GM21381 (cell line): Measurements from ENCODE around the gene VPS41.

Experiments used
- ATAC-seq: cut with Tn5 transposase; IDR thresholded peaks from one replicate; pipeline ENCODE4 v1.9.1; 2021; ENCODE audit warnings: mild to moderate bottlenecking, moderate library complexity; ENCODE audit not compliant: unreplicated experiment

VPS41 gene

DNA sequence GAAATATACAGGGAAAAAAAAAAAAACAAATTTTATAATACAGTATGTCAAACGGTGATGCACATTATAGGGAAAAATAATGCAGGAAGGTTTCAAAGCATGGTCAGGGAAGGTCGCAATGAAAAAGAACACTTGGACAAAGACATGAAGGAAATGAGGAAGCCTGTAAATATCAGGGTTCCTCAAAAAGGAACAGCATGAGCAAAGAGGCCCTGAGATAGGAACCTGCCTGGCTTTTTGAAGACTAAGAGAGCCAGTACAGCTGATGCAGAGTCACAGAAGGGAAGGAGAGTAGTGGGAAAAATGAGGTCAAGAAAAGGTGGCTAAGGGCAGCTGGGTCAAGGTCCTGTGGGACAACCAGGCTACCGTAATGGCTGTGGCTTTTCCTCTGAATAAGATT lies 1.9 kb downstream of the VPS41 start:
- ATAC-seq: no peak

DNA sequence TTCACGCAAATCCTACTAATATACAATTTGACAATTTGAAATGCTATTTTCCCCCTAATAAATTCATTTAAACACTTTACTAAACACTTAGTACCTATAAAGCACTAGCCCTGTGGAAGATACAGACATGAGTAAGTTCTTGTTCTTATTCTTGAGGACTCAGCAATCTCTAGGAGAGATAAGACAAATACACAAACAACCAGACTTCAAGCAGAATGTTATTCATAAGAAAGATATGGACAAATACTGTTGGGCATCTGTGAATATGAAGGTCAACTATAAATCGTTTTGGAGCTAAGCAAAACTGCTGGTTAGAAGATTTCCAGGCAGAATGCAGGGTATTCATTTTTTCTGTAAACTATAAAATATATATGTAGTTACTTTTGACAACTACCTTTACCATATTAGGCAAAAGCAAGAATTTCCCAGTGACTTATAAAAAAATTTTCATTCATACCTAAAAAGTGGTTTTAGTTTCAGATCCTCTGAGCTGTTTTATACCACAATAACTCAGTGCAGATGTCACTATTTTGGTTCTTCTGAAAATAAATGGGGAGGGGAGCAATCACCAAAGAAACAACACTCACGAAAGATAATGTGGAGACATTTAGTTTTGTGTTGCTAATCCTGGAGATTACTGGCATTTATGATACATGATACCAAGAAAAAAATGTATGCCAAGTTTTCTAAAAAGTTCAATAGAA lies 3.8 kb downstream of the VPS41 start:
- peak; percentile 36 for ATAC-seq

DNA sequence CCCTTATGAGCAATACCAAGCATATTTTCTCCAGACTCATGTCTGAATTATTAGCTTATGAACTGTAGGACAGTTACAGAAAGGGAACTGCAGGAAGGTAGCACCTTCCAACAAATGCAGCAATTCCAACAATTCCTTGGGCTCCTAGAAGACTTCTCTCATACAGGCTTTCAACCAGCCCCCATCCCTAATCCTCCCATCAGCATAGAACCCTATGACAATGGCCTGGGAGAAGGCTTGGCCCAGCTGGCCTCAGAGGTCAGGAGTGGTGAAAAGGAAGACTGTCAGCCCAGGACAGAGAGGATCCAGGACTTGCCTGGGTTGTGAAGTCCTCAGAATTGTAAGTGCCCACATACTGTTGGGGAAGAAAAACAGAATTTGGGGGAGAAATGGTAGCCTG lies 5.9 kb downstream of the VPS41 start:
- no peak for ATAC-seq

DNA sequence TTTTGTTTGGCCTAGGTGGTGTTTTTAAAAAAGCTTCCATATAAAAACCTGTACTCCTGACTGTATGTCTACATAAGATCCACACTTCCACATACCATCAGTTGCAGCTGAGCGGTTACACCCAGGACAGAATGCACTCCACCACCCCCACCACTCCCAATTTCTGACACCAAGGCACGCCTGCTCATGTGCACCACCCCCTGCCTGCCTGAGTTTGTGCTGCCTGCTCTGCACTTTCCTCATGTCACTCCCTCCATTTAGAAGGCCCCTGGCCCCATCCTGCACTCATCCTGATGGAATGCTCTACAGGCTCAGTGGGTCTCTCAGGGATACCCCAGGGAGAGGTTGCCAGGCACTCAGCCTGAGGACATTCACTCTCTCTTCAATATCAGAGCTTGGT lies 6.5 kb downstream of the VPS41 start:
- no peak for ATAC-seq

DNA sequence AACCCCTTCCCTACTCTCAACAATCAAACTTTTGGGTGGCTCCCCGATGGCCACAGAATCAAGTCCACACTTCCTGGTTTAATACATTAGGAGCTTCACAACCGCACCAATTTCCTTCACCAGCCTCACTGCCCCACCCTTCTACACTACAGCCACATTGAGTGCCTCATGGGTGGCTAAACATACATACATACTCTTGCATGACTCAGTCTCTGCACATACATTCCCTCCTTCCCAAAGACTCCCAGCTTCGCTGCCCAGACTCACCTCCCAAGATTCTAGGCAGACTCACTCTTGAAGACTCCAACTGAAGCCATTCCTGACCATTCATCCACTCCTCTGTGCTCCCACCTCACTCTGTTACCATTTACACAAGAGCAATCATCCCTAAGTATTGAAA lies 15.9 kb downstream of the VPS41 start:
- no peak for ATAC-seq

DNA sequence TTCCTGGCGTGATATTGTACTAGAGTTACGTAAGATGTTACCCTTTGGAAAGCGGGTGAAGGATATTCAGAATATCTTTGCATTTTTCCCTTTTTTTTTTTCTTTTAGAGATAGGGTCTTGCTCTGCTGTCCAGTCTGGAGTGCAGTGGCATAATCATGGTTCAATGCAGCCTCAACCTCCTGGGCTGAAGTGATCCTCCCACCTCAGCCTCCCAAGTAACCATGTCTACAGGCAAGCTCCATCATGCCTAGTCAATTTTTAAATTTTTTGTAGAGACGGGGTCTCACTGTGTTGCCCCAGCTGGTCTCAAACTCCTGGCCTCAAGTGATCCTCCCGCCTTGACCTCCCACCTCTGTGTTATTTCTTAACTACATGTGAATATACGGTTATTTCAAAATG lies 18.4 kb downstream of the VPS41 start:
- ATAC-seq: no peak

DNA sequence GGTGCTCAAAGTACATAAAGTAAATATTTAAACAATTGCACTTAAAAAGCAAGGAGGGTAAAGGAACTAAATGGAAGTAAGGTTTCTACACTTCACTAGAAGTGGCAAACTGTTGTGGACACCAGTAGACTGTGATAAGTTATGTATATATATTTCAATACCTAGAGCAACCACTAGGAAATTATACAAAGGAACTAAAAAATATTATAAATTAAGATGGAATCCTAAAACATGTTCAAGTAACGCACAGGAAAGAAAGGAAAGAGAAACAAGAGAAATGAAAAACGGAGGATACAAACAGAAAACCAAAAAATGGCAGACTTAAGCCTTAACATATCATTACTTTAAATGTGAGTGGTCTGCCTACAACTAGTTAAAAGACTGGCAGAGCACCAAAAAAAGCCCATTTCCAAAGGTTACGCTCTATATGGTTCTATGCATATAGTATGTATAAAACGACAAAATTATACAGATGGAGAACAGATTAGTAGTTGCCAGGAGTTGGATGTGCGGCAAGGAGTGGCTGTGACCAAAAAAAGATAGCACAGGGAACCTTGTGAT lies 19.0 kb downstream of the VPS41 start:
- no peak for ATAC-seq

DNA sequence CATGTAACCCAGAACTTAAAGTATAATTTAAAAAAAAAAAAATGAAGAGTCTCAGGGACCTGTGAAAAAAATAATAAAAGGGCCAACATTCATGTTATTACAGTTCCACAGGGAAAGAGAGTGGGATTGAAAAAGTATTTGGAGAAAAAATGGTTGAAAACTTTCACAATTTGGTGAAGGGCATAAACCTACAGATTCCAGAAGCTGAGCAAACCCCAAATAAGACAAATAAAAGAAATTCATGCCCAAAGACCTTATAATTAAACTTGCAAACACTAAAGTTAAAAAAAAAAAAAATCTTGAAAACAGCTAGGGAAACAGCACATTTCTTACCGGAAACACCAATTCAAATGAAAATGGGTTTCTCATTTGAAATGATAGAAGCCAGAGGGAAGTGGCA lies 19.9 kb downstream of the VPS41 start:
- ATAC-seq: no peak

DNA sequence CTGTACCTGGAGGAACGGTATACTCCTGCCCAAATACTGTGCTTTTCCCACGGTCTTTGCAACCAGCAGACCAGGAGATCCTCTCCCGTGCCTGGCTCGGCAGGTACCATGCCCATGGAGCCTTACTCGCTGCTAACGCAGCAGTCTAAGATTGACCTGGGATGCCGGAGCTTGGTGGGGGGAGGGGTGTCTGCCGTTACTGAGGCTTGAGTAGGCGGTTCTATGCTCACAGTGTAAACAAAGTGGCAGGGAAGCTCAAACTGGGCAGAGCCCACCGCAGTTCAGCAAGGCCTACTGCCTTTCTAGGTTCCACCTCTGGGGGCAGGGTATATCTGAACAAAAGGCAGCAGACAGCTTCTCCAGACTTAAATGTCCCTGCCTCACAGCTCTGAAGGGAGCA lies 22.7 kb downstream of the VPS41 start:
- no peak for ATAC-seq

DNA sequence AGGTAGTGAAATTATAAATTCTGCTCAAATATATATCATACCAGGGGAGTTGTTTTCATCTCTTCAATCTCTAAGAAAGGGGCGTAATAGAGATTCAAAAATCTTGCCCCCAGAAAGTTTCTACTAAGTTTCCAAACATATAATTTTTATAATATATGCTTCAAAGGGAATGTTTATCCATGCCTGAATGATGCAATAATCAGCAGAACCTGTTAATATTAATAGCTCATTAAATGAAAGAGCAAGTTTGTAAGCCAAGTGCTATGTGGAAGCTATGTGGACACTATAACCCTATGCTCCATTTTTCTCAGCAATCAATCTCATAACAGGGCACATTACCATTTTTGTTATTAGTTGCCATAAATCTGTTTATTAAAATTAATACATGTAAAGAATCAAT lies 25.3 kb downstream of the VPS41 start:
- no peak for ATAC-seq

DNA sequence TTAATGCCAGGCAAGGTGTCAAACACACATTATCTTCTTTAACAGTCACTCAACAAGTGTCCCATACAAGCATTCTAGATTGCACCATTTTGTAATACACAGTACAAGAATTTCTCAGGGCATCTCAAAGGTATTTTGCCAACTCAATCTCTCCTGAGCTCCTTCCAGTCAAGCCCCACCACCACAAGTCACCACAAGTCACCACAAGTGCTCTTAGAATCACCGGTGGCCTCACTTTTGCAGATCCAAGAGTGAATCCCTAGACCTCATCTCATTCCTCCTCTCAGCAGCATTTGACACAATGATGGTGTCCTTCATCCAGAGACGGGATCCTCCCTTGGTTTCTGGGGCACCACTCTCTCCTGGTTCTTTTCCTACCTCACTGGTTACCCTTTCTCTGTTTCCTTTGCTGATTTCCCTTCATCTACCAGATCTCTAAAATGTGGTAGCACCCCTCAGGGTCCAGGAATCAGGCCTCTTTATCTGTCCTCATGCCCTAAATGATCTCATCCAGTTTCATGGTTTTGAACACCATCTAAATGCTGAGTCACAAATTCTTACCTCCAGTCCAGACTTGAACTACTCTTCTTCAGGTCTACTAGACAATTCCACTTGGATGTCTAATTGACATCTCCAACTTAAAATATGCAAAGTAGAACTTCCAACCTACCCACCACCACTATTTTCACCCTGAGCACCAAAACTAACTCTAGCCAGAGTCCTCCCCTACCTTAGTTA lies 26.9 kb downstream of the VPS41 start:
- no peak for ATAC-seq

DNA sequence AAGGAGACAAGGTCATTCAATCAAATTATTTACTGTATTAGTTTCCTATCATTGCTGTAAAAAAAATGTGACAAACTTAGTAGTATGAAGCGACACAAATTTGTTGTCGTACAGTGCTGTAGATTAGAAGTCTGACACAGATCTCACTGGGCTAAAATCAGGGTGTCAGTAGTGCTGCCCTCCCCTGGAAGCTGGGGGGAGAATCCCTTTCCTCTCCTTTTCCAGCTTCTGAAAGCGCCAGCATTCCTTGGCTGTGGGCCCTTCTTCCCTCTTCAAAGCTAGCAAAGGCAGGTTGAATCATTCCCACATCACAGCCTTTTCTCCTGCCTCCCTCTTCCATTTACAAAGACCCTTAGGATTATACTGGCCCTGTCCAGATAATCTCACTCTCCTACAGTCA lies 28.0 kb downstream of the VPS41 start:
- no peak for ATAC-seq

DNA sequence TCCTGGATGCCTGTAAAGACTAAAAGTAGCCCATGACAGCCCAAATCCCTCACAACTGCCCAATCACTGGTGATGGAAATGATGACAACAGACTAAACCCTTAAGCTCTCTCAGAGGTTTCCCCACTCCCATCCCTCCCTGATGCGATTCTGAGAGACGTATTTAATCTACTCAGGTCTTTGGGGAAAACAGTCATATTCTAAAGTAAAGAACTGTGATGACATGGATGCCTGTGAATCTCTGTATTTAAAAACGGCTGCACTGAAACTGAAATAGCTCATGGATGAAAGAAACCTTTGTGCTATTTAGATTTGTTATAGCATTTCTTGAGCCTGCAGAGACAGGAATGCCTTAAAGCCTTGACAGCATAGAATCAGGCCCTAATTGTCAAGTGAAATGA lies 28.5 kb downstream of the VPS41 start:
- no peak for ATAC-seq

DNA sequence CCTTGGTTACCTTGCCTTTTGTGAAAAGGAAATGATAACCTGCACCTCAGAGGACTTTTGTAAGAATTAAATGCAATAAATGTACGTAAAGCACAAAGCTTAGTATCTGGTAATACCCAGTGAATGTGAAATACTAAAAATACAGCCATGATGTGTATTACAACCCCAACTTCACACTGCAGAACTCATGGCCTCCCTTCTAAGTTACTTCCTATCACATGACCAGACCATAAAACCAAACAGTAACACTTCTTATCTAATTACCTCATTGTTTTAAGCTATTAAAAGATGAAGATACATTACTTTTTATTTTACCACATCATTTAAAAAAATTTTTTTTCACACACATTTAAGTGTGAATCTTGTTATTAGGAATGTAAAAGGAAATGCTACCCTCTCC lies 29.0 kb downstream of the VPS41 start:
- no peak for ATAC-seq

DNA sequence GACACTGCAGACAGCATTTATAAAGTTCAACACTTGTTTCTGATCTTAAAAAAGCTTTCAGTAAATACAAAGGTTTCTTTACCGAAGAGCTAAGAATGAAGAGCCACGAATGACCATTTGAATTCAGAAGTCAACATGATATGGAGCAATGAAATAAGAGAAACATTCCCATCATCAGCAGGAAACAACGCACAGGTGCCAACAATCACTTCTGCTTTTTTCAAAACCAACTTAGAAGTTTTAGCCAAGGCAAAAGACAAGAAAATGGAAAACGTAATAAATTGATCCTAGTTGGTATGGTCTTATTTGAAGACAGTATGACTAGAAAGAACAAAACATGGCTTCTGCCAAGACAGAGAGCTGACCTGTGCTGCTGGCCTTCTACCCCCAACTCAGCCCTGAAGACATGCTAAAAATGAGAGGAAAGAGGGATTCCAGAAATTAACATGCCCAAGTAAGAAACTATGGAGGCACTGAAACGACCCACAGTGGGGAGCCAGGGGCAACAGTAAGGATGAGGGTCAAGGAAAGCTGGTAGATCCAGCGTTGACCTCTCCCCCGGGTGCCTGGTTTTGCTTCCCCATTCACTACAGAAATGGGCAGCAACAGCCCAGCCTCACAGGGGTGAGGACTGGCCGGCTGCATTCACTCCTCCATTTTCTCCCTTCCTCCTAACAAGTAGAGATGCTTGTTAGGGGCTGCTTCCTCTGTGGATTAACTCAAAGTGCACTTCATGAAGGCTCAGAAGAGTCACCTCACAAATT lies 30.1 kb downstream of the VPS41 start:
- no peak for ATAC-seq

DNA sequence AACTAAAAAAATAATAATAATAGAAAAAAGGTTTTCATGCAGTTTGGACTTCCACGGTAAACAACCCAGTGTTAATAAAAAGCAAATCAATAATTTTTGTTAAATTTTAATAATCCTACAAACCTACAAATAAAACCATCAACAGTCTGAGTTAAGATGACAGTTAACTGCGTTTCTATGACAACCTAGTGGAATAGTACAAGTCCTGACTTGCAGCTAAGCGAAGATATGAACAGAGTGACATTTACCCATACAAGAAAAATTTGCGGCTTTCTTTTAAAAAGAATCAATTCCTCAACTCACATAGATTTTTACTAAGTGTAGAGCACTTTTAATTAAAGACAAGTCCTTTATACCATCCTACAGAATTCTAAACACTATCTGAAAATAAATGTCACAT lies 35.6 kb downstream of the VPS41 start:
- ATAC-seq: no peak

DNA sequence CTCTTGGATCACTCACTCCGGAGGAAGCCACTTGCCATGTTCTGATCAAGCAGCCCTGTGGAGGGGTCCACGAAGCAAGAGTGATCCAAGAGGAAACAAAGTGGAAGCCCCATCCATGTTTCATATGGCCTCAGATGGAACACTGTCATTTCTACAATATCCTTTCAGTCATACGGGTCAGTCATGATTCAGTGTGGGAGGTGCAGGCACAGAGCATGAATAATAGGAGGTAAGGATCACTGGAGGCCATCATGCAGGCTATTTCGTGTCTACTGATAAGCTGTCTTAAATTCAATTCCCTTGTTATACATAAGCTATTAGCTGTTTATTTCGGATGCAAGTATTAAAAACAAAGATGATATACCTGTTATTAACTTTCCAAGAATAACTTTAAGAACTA lies 36.8 kb downstream of the VPS41 start:
- ATAC-seq: no peak

DNA sequence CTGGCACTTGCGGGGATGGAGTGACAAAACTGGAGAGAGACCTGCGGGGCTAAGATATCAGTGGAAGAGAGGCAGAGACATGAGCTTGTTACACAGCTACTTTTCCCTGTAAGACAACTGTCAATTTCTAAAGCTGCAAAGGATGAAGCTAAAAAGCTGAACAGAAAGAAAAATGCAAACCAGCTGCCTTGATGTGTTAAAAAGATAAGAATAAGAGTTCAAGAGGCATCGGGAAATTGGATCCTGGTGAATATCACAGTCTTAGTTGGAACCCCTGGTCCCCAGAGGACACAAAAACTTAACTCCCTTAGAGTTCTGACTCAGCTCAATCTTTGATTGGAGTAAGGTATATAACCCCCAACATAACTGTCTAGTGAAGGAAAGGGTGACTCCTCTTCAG lies 38.8 kb downstream of the VPS41 start:
- no peak for ATAC-seq

DNA sequence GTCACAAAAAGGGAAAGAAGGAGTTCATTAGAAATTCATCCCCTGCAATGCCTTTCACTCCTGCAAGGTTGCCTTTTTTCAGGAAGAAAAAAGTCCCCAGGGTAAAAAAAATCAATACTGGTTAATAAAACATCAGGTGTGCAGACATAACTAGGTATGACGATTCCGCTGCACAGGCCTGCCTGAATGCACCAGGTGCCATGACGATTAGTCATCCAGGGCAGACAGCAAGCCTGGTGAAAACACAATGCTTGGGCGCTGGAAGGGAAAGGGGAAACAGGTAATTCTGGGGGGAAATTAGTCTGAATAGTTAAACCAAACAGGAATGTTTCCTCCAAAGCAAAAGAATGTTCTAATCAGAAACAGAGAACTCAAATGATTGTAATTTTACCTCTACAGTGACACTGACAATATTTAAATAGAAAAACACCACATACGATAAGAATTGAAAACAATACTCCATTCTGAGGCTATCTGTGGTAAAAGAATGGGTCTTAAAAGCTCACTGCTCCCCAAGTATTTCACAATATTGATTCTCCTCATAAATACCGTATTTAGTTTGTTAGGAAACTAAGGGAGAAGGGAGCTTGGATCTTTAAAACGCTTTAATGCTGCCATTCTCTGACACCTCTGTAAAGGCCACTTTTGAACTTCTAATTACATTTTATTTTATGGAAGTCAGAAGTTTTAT lies 45.2 kb downstream of the VPS41 start:
- ATAC-seq: no peak

DNA sequence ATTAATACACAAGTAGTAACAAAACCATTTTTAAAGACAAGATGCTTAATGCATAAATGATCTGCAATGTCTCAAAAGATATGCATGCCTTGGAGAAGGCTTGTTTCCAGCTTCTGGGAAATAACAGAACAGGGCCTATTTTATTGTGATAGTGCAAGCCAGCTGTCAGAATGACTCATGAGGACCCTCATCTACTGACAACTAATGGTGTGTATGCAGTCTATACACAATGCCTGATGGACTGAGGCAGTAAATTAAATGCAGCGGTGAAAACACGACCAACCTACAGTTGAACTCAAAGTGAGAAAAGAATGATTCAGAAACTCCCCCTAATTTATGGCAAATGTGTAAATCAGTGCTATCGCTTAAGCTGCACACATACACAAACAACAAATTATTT lies 46.3 kb downstream of the VPS41 start:
- no peak for ATAC-seq

DNA sequence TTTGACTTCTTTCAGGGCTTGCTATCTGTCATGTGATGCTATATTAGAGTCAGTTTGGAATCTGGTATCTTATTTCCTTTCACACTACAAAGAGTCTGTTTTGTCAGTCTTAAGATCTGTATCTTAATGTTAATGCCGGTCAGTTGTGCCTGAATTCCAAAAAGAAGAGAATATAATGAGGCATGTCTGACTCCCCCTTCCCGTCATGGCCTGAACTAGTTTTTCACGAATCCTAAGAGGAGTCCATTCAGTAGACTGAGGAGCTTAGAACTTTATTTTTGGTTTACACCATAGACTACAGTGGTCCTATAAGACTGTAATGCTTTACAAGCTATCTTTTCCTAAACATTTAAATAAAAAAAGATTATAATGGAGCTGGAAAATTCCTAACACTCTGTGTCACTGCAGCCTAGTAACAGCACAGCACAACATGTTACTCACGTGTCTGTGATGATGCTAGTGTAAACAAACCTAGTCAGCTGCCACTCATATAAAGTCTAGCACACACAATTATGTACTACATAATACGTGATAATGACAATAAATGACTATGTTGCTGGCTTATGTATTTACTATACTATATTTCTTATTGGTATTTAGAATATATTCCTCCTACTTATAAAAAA lies 50.6 kb downstream of the VPS41 start:
- no peak for ATAC-seq
